GM21360 (cell line): ENCODE measurements around the gene ERICH6B.

Experiments used
- ATAC-seq: cut with Tn5 transposase; IDR thresholded peaks from one replicate; pipeline ENCODE4 v1.9.1; 2021; ENCODE audit warnings: mild to moderate bottlenecking, moderate library complexity; ENCODE audit not compliant: unreplicated experiment

The ERICH6B gene

DNA sequence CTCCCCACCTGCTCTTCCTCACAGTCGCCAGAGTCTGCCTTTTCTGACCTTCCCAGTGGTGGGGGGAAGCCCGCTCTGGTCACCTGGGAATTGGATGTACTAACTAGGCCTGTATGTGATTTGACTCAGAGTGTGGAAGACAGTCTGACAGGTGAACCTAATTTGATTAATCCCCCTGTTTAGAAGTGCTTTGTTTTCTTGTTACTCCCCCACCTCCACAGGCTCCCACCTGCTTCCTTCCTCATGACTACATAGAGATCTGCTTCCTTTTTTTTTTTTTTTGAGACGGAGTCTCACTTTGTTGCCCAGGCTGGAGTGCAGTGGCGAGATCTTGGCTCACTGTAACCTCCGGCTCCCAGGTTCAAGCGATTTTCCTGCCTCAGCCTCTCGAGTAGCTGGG is 106.8 kb downstream of the ERICH6B start:
- no peak for ATAC-seq

DNA sequence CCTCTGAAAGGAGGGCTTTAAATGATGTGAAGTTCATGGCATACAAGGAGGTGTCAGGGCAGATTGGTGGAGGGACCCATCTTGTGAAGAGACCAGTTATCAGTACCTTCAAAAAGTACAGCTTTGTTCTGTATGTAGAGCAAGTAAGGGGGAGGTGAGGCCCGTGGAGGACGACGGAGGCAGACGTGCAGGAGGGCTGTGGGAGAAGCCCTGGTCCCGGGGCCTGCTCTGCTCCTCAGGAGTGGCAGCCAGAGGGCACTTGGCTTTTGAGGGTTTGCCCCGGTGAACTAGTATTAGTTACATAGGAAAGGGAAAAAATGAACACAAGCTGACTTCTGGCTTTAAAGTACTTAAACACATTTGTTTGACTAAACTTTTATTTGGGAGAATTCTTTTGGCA is 108.7 kb downstream of the ERICH6B start:
- ATAC-seq, result no peak

DNA sequence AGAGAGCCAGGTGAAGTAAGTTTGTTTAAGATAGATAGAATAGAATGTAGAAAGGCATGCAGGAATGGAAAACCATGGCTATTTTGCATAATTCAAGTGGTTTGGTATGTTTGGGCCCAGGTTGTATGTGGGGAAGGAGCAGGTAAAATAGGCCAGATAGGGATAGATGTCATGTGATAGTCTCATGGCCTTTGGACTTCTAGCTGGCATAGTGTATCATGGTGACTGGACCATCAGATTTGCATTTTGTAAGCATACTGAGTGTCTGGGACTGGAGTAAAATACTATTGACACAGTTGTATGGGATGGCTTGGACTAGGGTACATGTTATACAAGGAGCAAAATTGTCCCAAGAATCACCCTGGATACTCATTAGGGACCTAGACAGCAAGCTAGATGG is 111.9 kb downstream of the ERICH6B start:
- no peak for ATAC-seq

DNA sequence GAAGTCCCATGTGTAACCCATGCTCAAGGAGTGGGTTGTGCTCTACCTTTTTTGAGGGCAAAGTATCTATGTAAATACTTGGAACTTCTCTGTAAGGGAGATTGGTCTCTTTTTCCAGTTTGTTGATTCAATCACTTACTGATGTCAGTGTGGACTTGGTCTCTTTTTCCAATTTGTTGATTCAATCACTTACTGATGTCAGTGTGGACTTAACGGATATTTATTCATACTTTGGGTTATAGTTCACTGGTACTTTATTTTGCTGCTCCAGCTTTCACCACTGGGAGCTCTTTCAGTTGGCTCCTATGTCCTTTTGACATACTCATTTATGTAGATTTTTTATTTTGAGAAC is 114.4 kb downstream of the ERICH6B start:
- no peak for ATAC-seq

DNA sequence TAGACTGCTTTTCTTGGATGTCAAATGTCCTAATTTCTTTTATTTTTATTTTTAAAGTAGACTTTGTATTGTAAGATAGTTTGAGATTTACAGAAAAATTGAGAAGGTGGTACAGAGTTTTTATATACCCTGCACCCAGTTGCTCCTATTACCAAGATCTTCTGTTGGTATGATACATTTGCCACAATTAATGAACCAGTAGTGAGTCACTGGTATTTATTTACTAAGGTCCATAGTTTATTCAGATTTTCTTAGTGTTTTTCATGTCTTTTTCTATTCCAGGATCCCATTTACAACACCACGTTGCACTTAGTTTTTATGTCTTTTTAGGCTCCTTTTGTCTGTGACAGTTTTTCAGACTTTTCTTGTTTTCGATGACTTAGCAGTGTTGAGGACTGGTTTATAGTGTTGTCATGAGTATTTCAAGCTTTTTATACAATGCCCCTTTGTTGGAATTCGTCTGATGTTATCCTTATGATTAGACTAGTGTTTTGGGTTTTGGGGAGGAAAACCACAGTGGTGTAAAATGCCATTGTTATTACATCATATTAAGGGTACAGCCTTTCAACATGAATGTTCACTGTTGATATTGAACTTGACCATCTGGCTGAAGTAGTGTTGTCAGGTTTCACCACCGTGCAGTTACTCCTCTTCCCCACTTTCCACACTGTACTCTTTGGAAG is 114.9 kb downstream of the ERICH6B start:
- ATAC-seq, result no peak

DNA sequence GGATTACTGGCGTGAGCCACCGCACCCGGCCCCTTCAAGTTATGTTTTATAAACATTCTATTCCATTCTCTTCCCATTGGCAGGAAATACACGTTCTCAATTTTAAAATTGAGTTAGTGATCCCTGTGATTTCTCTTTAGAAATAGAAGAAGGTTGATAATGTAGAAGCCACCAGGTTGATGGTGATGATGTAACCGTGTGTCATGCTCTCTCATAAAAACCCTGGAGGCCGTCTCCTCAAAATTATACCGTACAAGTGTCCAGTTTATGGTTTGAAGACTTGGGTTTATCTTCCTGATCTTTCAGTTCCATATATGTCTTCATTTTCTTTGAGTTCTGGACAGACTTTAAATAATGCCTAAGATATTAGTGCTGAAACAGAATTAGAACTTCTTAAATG is 118.6 kb downstream of the ERICH6B start:
- no peak for ATAC-seq

DNA sequence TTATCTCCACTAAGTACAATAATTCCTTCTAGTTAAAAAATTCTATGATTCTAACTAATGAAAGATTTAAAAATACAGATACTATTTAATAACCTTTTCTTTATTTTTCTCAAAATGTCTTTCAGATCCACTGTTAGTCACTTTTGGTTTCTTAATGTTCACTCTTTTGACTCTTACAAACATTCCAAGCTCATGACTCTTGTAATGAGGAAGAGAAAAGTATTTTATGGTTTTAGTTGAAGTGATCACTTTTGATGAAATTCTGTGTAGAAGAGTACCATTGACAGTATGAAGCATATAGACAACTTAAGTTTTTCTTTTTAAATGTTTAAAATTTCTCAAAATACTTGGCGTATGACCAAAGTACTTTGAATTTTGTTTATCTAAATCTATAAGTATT is 123.0 kb downstream of the ERICH6B start:
- no peak for ATAC-seq
